ENCODE measurements around the gene OXCT1.

OXCT1 gene

DNA sequence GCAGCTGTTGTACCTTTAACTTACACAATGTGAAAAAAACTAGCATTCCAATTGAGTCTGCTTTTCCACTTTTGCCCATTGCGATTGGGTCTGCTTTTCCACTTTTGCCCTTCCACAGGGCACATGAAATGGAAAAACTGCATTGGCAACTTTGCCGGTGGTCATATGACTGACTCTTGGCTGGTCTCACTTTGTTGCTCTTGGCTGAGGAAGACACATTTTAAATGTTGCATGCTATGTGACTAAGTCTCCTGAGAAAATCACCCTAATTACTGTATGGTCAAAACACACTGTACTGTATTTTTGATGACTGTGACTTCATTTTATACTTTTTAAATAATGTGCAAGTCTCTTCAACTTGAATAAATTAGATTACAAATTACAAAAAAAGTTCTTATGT, 1.6 kb upstream of the OXCT1 start:
- no peak for FAIRE-seq

DNA sequence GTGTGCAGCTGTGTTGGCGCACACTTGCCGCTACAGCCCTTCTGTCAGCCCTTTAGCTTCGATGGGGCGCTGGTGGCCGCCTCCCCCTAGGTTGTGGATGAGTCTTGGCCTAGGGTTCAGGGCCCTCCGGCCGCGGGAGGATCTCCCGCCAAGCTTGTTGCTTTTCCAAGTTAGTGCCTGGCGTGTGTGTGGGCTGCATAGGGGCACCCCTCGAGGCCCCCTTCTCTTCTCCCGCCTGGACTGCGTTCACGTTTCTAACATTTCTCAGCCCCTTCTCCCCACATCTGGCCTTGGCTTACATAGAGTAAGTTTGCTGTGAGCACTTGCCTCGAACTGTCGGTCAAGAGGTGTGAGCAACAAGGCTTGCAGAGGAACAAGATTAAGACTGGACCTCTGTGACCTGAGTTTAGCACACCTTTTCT, 413 bp upstream of the OXCT1 start:
- FAIRE-seq = no peak

DNA sequence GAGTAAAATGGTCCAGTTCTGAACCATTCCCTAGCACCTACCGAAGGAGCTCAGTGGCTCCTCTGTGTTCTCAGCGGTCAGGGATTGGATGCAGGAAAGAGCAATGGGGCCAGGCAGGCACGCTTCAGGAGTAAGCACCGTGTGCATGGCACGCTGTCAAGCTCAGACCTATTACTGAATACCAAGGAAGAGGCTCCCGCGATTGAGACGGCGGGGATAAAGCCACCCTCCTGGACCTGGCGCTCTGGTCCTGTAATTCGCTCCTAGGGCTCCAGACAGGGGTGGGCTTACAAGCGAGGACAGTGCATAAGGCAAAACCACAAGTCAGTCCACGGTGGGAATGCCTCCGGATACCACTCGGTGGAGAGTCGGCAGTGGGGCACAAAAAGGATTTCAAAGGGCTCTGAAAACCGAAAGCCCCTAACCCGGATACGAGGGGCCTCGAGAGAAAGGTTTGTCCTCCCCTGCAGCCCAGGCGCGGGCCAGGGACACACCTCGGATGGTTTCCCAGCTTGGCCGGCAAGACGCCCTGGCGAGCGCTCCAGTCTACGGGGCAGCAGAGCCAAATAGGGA, 988 bp downstream of the OXCT1 start:
- no peak for FAIRE-seq

DNA sequence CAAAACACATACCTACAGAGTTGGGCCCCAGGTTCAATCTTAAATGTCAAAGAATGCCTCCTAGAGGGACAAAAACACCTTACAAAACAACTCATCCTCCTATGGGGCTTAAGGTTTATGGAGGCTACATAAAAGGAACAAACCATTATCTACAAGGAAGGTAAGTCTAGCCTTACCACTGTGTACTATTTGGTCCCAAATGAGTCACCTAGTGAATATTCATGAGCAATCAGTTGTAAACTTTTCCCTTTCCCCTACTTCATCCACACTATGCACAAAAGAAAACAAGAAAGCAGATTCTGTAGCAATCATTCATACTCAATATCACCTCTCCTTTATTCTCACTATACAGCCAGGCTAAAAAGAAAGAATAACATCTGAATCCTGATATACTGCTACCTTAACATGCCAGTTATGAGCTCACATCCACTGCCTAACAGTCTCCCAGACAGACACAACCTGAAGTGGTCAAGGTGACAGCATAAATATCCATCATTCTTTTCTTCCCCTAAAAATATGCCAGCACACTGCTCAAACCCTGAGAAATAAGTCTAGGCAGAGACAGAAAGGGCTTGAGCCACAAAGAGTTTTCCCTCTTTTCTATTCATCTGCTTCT, 6.2 kb downstream of the OXCT1 start:
- FAIRE-seq = no peak

DNA sequence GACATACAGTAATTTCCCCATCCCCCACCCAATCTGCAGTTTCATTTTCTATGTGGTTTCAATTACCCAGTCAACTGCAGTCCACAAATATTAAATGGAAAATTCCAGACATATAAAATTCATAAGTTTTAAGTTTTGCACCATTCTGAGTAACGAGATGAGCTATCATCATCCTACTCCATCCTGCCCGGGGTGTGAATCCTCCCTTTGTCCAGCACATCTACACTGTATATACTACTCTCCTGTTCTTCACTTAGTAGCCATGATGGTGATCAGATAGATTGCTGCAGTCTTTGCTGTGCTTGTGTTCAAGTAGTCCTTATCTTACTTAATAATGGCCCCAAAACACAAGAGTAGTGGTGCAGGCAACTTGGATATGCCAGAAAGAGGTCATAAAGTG, 11.3 kb downstream of the OXCT1 start:
- FAIRE-seq = no peak

DNA sequence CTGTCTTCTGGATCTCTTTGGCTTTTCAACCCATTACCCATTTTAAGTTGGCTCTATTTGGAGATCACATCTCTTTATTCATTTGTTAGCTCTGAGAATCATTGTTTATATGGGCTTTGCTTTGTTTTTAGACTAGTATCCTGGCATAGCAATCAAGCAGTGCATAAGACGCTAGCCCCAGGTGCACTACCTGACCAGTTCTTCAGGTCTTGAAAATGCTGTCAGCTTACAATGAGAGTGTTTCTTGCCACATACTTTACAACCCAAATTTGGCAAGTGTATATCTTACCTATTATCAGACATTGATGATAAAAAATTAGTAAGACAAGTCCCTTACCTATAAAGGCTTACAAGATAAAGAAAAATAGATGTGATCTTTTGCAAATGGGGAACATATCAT, 12.2 kb downstream of the OXCT1 start:
- no peak for FAIRE-seq

DNA sequence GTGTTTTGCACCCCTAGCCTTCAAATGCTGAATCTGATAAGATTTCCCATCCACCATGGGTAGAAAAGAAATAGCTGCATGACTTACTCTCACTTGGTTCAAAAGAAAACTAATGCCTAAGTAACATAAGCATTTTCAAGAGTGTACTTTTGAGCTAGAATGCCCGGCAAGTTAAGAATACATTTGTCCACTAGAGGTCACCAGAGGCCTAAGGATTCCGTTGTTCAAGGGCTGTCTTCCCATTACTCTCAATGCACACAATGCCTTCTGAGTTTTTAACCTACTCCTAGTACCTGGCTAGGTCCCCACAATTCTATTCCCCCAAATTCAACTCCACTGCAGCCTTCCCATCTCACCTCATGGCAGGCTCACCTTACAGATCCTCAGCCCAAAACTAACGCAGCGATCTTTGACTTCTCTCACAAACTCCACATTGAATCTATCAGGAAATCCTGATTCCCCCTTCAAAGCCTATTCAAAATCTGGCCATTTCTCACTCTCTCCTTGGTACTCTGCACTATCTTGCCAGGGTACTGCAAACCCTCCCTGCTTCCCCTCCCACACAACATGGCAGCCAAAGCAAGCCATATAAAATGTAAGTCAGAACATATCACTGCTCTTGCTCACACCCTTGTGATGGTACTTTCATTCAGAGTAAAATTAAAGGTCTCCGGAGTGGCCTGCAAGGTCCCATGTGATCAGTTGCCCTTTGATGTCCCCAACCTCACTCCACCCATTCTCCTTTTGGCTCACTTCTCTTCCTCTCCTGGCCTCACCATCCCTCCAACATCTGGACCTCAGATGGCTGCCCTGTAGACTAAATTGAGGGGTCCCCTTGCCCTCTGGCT, 13.4 kb downstream of the OXCT1 start:
- peak; percentile 99 for FAIRE-seq

DNA sequence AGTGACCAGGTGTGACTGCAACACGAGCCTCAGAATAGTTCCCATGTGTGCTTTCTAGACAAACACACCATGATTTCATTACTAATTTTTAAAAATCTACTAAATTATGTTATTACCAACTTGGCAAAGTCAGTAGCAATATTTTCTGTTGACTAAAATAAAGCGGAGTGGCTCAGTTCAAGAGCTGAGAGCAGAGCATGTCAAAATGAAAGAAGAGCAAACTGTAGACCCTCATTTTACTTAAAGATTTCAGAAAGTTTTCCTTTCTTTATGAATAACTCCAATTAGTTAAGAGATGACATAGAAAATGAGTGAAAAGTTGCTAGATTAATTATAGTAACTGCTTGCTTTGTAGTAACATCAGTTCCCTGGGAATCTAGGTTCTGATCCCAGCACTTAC, 17.9 kb downstream of the OXCT1 start:
- FAIRE-seq = no peak

DNA sequence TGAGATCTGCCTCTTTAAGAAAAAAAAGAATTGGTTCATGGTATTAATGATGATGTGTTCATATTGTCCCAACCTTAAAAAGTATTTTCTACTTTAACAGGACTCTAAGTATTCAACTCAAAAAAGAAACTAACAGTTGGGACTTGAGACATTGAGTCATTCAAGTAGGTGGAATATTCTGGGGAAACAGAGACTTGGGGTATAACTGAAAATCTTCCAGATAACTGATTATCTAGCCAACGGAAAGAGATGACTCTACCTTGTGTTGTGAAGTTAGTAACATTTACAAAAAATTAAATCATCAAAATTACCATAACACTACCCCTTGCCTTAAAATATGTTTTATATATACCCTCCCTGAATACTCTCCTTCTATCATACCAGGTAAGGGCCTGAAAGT, 19.1 kb downstream of the OXCT1 start:
- no peak for FAIRE-seq

DNA sequence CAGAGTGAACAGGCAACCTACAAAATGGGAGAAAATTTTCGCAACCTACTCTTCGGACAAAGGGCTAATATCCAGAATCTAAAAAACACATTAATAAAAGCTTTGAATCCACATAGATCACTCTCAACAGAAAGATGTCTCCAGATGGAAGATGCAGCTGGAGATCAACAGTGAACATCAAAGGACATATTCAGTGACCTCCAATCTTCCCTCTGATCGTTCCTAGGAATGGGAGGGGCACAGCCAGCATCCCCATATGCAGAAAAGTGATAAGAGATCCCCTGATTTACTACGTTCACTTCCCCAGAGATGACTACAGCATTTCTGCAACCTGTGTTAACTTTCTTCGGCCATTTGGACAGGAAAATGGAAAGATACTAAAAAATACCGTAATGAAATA, 21.2 kb downstream of the OXCT1 start:
- FAIRE-seq = no peak

DNA sequence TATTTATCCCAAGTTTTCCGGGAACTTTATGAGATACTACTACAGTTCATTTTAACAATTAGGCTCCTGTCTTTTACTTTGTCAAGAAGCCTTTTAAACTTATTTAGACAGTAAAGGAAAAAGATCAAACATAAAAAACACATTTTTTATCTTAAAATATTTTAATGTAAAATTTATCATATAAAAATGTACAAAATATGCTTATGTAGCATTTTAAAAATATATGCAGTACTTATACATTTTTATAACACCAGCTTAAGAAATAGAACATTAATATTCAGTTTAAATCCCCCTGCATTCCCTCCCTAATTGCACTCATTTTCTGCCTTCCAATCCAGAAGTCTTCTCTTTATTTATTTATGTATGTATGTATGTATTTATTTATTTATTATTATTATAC, 24.5 kb downstream of the OXCT1 start:
- FAIRE-seq = peak; percentile 81

DNA sequence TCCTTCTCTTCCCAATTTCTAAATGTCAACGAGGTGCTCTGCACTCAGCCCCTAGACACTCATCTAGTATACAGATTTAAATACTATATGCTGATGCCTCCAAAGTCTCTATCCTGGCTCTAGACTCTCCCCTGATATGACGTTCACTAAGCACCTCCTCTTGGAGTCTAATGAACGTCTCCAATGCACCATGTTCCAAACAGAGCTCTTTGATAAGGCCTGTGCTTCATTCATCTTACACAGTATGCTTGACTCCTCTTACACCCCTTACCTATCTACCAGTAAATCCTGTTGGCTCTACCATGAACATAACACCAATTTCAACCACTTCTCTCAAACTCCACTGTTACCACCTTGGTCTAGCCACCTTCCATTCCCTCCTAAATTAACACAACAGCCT, 25.7 kb downstream of the OXCT1 start:
- FAIRE-seq = no peak

DNA sequence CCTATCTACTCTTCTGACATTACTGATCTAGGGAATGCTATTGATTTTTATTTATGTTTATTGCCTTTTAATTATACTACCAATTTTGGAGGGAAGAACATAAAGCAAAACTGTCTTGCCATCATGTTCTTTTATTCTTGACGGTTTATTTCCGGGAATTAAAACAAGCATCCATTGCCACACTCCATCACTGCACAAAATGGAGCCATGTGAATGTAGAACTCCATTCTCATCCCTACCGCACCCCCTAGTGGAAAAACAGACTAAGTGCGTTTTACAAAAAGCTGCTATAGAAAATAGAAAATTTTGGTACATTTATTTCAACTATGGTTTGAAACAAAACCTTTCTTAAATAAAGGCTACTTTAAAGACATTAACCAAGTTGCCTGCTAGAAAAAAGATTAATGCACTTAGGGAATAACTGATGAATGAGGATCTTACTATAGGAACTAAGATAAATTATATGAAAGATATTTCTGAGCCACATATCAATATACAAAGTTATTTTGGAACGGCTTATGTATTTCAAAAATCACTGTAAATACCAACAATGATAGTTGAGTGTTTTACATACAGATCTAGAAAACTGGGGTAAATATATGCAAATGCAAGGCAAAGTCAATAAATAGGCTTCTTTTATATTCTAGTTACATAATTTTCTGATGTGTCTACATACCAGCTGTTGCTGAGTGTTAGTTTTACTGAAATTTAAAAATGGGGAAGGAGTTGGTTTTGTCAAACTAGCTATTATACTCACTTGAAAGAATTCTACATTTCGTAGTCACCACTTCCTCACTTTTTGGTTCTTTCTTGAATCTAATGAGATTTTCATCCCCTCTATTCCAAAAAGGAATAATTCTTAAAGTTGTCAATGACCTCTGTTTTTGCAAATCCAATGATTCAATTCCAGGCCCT, 26.5 kb downstream of the OXCT1 start:
- FAIRE-seq = peak; percentile 84

DNA sequence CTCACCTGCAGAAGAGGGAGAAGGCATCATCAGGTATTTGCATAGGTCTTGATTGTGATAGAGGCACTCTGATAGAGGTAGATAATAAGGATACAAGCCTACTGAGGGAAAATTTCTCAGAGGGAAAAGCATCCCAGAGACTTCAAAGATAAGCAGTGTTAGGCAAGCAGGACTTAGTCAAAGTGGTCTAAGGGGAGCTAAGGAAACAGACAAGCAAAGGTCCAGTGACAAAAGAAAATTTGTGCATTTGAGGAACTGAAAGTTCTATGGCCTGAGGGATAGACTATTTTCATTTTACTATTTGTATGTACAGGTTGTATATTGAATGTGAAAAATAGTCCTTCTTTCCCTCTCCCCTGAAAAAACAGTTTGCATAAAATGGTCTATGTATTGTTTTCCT, 27.4 kb downstream of the OXCT1 start:
- no peak for FAIRE-seq

DNA sequence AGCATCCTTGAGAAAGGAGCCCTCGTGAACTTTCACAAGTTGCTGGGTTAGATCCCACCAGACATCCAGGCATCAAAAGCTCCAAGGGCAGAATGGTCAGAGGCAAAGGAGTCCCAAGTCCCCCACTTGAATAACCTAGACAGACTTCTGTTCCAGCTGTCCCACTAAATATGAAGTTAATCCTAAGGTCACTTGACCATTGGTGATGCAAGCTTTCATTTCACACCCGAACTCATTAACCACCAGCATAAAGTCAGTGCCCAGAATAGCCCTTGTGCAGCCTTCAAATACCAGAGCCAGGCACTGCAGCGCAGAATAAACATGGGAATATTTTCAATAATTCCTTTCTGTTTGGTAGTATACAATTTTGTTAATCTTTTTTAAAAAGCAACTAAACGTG, 28.9 kb downstream of the OXCT1 start:
- no peak for FAIRE-seq

DNA sequence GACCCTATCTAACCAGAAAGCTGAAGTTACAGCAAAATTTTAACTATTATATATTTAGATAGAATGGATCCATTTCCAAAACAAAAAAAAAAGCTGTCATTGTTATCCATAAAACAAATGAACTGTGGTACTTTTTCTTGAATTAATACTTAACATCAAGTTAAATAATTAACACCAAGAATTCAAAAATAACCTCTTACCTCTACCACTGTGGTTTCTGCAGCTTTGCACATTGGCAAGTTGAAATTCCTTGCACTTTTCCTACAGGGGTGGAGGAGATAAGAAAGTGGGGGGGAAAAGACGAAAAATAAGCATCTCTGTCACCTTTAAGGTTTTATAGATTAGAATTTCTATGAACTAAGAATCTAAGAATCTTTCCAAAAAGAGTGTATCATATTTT, 30.0 kb downstream of the OXCT1 start:
- FAIRE-seq = no peak

DNA sequence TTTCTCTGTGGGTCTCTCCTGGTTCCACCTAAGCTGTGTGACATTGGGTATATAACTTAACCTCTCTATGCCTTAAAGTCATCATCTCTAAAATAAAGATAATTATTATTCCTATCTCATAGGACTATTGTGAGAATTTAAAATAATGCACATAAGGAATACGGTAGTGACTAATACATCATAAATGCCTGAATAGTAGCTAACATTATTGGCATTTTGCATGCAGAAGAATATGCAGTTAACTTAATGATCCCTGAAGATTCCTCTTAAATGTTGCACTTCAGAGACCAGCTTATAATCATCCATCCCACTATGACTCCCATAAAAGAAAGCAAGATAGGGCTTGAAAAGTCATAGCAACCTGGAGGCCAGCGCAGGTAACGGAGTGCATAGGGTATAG, 32.4 kb downstream of the OXCT1 start:
- FAIRE-seq = no peak

DNA sequence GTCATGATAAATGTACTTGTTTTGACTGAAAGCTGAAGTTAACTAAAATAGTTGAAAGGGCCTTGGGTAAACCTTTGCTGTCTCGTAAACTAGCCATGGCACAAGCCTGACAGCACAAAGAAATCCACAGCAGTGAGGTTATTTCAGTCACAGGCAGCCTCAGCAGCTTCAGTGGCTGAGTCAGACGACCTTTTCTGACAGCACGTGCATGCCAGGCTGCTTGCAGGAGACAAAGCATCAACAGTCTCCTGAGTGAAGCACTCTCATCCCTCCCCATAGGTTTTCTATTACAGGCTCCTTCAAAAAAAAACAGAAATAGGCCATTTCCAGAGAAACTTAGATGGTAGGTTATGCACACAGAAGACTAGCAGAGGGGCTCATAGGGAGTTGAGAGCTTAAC, 34.6 kb downstream of the OXCT1 start:
- peak; percentile 74 for FAIRE-seq

DNA sequence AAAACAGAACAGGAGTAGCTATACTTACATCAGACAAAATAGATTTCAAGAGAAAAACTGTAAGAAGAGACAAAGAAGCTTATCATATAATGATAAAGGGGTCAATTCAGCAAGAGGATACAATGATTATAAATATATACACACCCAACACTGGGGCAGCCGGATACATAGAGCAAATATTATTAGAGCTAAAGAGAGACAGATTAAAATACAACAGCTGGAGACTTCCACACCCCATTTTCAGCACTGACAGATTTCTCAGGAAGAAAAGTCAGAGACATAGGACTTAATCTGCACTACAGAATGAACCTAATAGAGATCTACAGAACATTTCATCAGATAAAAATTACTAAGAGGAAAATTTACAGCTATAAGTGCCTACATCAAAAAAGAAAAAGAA, 35.7 kb downstream of the OXCT1 start:
- FAIRE-seq = no peak

DNA sequence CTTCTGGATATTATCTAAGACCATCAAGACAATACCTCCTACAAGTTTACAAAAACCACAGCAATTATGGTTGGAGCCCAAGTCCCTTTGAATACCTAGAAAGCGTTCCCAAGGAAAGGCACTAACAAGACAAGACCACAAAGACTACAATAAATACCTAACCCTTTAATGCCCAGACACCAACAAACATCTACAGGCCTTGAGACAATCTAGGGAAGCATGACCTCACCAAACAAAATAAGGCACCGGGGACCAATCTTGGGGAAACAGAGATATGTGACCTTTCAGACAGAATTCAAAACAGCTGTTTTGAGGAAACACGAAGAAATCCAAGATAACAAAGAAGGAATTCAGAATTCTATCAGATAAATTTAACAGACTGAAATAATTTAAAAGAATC, 37.8 kb downstream of the OXCT1 start:
- no peak for FAIRE-seq

DNA sequence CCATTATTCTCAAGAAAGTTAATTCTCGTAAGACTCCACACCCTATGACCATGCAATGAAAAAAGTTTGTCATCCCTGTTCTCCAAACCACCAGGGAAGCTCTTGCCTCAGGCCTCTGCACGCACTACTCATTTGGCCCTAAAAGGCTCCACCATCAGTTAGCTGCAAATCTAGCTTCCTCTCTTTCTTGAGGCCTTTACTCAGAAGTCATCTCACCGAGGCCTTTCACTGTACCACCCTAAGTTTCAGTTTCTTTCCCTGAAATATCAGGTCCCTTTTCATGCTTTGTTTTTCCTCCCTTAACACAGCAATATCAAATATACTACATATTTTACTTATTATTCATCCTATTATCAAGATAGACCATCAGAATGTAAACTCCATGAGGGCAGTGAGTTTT, 39.1 kb downstream of the OXCT1 start:
- FAIRE-seq = no peak

DNA sequence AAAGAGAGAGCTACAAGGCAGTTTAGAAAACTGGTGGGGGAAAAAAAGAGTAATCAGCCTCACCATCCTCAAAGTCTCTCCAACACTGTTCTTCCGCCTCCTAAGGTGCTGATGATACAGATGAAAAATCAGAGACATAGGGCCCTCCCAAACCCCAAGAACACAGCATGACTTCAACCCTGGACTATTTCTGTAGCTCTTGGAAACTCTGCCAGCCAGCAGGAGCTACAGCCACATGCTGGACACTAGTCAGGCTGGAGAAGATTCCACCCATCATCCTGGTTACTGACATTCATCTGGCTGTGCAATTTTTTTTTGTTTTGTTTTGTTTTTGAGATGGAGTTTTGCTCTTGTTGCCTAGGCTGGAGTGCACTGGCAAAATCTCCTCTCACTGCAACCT, 42.4 kb downstream of the OXCT1 start:
- no peak for FAIRE-seq

DNA sequence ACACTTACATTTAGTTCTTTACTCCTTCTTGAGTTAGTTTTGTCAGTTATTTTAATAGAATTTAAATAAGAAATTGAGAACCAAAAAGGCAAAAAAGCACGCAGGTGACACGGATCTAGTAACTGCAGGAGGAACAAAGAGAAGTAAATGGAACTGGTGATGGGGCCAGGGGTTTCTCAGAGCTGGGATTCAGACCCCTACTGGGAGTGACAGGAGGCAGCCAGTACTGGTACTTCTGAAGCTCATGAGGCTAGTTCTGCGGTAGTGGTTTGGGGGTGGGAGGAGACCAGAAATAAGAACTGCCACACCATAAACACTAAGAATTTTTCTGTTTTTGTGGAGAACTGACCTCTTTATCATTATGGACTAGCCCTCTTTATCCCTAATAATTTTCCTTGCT, 48.2 kb downstream of the OXCT1 start:
- FAIRE-seq = no peak
